OCI-LY3 (cell line): ENCODE measurements around the gene PLEKHA6.

ENCODE experiments used
- EZH2phosphoT487 ChIP-seq: fragments of 200-600 bp; shearing (Covaris generic); IDR thresholded peaks from 2 replicates; pipeline ENCODE4 v1.6.1; 2018; ENCODE audit warnings: antibody characterized with exemption, mixed run types, low read depth
- TF ChIP-seq, protein P1 (sequence below): fragments of 200-600, 300-600 bp; sonication (generic); IDR thresholded peaks from 2 replicates; pipeline ENCODE4 v1.5.1; 2014; ENCODE audit warnings: antibody characterized with exemption, low read length, low read depth

GRCh38 chr1:204259196-204259595 is 100.5 kb downstream of the PLEKHA6 start:
- TF ChIP-seq, protein P1, sequence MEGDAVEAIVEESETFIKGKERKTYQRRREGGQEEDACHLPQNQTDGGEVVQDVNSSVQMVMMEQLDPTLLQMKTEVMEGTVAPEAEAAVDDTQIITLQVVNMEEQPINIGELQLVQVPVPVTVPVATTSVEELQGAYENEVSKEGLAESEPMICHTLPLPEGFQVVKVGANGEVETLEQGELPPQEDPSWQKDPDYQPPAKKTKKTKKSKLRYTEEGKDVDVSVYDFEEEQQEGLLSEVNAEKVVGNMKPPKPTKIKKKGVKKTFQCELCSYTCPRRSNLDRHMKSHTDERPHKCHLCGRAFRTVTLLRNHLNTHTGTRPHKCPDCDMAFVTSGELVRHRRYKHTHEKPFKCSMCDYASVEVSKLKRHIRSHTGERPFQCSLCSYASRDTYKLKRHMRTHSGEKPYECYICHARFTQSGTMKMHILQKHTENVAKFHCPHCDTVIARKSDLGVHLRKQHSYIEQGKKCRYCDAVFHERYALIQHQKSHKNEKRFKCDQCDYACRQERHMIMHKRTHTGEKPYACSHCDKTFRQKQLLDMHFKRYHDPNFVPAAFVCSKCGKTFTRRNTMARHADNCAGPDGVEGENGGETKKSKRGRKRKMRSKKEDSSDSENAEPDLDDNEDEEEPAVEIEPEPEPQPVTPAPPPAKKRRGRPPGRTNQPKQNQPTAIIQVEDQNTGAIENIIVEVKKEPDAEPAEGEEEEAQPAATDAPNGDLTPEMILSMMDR = no peak
- no peak for TF ChIP-seq EZH2phosphoT487
